GM10248 (cell line): ENCODE measurements around the gene TSNAXIP1.

ENCODE experiments used
- CTCF ChIA-PET: fragments of 300-600 bp; sonication (Branson Sonifier 250); formaldehyde crosslinking; extraction: SDS; loops from one replicate; lab custom pipeline; 2021; ENCODE audit warnings: antibody characterized with exemption; lab: Yijun Ruan, JAX
- POLR2A ChIA-PET: fragments of 350-650 bp; sonication (Branson Sonifier 250); formaldehyde crosslinking; extraction: SDS; loops from one replicate; lab custom pipeline; 2020; ENCODE audit warnings: antibody characterized with exemption; lab: Yijun Ruan, JAX
- DNase-seq: peaks from one replicate; pipeline ENCODE4 v3.0.0; 2012; ENCODE audit errors: extremely low spot score
- CTCF ChIP-seq: IDR thresholded peaks from 2 replicates; pipeline ENCODE4 v1.5.1; 2012; ENCODE audit warnings: mild to moderate bottlenecking, low read depth; ENCODE audit errors: extremely low read depth, missing control alignments, control extremely low read depth

Gene TSNAXIP1

GRCh38 chr16:67846320-67847063 lies 39.8 kb downstream of the TSNAXIP1 start, which contains the start of gene NUTF2:
Gene NUTF2, plus strand, starts transcription at chr16:67846933. Its CDS starts 18,198 bp downstream, at chr16:67865131.
- TF ChIP-seq CTCF: no peak
- peak; percentile 95 for DNase-seq
- CTCF ChIA-PET: interaction anchor here (0.8 to 2.0 kb wide), 6 partner anchors 9 to 40 kb away, joined by 3 to 5 read pairs (median 4); partner anchors contain the start of genes RANBP10 and TSNAXIP1
- POLR2A ChIA-PET: interaction anchor here (0.5 to 0.7 kb wide), 4 partner anchors 11 to 92 kb away, joined by 3 to 4 read pairs (median 3); no protein-coding TSS in a partner anchor

- DNase-seq: peak; percentile 80
- ChIA-PET CTCF (interaction anchor here (1.7 to 2.2 kb wide), 2 partner anchors 16 to 31 kb away, joined by 5 to 10 read pairs (median 5); no protein-coding TSS in a partner anchor), POLR2A (no interaction called here)
- TF ChIP-seq CTCF: no peak
These were observed 40.6 kb downstream of the TSNAXIP1 start, which contains the start of gene CENPT for GRCh38 chr16:67847064-67847861. Gene CENPT, minus strand, starts transcription at chr16:67847693. Its CDS starts 13,834 bp downstream, at chr16:67833859.

- DNase-seq: no peak
- no peak for TF ChIP-seq CTCF
- ChIA-PET CTCF (interaction anchor here (0.6 to 2.2 kb wide), 7 partner anchors 20 to 328 kb away, joined by 3 to 10 read pairs (median 3); no protein-coding TSS in a partner anchor), POLR2A (no interaction called here)
These were observed 41.4 kb downstream of the TSNAXIP1 start for GRCh38 chr16:67848118-67848517.

GRCh38 chr16:67853670-67854069 lies 47.0 kb downstream of the TSNAXIP1 start:
- no peak for DNase-seq
- ChIA-PET POLR2A (no interaction called here), CTCF (interaction anchor here (1.0 to 1.9 kb wide), 2 partner anchors 14 to 30 kb away, joined by 4 to 5 read pairs; no protein-coding TSS in a partner anchor)
- TF ChIP-seq CTCF: no peak

GRCh38 chr16:67855789-67856188 lies 49.1 kb downstream of the TSNAXIP1 start:
- no peak for DNase-seq
- TF ChIP-seq CTCF: no peak
- CTCF ChIA-PET: interaction anchor here (1.0 to 1.6 kb wide), 4 partner anchors 16 to 335 kb away, joined by 3 to 5 read pairs (median 3); no protein-coding TSS in a partner anchor
- POLR2A ChIA-PET: no interaction called here
